ENCODE data around the gene ZNF25.

- TF ChIP-seq CTCF (IDR thresholded peaks at IDR 0.05): no peak
- TF ChIP-seq POLR2A (IDR thresholded peaks at IDR 0.05): no peak
Measured at GRCh38 chr10:38003026-38003425, 26.6 kb upstream of the ZNF25 start.

All from vagina (tissue), 2 donors.